HG02943 (cell line): Measurements from ENCODE around the gene TEX51.

Source experiments
- ATAC-seq: cut with Tn5 transposase; IDR thresholded peaks from one replicate; pipeline ENCODE4 v1.9.1; 2021; ENCODE audit warnings: mild to moderate bottlenecking, low read depth, moderate library complexity; ENCODE audit not compliant: unreplicated experiment

Gene TEX51

DNA sequence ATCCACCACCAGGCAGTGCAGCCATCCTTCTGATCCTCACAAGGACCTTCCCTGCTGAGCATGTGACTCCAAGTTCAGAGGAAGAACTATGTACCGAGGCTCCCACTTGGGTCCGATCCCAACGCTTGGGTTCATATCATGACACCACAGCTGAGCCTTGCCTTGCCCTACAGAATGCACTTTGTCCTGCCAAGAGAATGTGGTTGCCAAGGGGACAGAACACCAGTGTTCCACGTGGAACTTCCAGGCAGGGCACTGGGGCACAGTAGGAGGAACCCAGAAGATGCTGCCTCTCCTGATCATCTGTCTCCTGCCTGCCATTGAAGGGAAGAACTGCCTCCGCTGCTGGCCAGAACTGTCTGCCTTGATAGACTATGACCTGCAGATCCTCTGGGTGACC, at the start of gene TEX51:
TSS of gene TEX51 (plus strand) at position 255 of the 400 bp plus-strand sequence. CDS start at position 284, 29 bp downstream.
- no peak for ATAC-seq

DNA sequence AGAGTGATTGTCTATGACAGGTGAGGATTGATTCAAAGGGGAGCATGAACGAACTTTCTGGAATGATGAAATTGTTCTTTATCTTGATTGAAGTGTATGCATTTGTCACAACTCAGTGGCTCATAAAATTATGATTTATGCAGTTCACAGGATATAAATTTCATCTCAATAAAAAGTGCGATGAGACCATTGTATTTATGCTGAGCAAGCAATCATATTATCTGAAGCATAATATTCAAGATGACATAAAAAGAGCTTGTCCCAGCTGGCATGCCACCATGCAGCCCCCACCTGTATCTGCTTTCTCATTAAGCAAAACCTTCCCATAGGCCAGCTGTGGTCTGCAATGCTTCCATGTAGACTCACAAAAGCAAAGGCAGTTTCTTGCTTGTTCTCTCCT, 49.6 kb upstream of the TEX51 start:
- ATAC-seq = no peak

DNA sequence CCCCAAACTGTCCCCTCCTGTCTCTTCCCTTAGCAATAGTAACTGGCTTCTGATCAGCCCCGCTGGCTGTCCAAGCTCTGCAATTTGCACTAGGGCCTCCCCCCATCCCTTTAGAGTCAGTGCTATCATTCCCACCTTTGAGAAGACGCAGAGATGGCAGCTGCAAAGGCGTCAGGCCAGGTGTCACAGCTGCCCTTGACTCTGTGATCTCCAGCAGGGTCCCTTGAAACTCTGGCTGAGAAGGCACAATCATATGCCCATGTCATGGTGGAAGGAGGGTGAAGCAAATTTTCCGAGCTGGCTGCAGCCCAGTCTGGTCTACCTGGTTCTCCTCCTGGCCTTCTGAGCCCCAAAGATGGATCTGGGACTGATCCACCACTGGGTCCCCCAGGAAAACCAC, 49.2 kb upstream of the TEX51 start:
- ATAC-seq = no peak

DNA sequence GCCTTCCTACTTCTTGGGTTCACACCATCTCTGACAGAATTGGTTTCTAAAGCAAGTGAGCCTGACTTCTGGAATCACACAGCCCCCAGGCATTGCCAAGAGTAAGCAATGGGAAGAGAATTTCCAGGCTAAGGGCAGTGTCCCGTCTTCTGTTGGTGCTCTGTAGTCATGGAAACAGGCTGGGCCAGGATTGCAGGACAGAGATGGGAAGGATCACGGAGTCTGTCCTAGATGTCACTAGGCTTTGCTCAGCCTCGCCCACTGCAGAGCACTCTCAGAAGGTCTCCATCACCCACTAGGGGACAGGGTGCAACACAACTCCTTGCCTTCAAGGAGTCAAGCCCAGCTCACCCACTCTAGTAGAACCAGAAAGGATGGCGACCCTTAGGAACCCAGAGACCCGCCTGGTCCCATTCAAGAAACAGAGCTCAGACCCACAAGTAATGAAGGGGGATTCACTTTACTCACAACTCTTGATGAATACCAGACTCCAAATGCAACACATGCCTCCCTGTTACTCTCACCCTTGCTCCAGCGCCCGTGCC, 48.6 kb upstream of the TEX51 start:
- ATAC-seq = no peak

DNA sequence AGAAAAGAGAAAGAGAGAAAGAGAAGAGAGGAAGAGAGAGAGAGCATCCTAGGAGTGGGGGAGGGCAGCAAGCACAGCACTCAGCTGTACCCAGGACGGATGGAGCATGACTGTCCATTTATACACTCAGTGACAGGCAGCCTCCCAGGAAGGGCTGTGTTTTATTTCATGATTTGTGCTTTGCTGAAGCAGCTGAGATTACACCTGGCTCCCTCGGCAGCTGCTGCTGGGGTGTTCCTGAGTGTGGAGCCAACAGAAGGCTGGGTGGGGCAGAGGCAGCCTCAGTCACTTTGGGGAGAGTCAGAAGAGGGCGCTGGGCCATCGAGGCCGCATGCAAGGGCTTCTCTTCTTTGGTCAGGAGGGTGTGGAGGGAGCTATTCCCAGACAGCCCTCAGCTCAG, 47.8 kb upstream of the TEX51 start:
- ATAC-seq = no peak

DNA sequence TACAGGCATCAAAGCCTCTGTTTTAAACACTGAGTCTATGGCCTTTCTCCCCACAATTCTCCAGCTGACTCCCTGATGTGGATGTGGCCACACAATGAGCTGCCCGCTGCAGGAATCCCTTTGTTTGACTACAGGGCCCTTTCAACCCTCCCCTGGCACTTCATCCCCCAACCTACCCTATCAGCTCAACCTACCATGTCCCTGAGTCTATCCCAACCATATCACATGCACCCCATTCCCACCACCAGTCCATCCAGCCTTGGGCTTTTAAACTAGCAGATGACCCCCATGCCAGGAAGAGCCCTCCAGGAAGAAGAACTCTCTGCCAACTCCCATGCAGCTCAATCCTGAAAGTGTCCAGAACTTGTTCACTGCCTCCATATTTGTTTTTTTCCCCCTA, 46.9 kb upstream of the TEX51 start:
- no peak for ATAC-seq

DNA sequence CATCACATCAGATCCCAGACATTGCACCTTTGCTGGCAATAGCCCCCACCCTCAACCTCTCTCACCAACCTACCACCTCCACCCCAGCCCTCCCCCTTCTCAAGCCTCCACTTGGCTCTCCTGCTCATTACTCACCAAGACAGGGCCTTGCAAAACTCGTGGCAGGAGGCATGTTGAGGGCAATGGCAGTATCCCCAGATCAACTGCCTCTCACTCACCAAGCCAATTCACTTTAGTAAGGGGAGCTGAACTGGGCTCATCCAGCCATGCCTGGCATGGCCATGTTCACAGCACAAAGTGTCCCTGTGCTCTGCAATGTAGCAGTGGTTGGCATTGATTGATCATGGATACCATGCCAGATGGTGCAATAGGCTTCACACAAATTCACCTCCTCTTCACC, 46.3 kb upstream of the TEX51 start:
- ATAC-seq = no peak

DNA sequence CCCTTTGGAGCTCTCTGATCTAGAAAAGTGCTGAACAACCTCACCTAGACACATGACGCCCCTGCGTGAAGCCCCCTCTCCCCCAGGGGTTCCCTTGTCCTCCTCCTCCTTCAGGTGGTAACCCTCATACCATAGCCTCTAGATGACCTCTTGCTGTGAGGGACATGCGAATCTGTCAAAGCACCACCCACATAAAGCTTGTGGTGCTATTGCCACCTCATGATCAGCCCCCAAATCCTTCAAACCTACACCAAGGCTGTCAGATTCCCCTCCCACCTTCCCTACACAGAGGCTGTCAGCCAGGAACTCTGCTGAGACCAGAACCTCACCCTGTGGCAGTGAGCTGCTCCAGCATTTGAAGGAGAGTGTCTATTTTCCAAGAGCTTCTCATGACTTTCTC, 43.1 kb upstream of the TEX51 start:
- ATAC-seq = no peak

DNA sequence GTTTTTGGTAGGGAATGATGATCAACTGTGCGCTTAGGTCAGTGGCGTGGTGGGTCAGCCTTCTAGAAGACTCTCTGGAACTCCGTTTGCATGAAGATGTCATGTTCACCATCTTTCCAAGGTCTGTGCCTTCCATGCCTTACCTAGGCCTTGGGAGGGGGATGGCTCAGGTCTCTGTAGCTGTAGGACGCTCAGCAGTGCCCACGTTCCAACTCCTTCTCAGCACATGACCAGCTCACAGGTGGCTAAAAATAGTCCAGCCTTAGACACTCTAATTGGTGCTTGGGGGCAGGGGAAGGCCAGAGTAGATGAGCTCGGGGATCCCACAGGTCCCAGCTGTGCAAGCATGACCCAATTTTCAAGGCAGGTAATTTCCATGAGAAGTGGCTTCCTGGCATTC, 42.3 kb upstream of the TEX51 start:
- no peak for ATAC-seq

DNA sequence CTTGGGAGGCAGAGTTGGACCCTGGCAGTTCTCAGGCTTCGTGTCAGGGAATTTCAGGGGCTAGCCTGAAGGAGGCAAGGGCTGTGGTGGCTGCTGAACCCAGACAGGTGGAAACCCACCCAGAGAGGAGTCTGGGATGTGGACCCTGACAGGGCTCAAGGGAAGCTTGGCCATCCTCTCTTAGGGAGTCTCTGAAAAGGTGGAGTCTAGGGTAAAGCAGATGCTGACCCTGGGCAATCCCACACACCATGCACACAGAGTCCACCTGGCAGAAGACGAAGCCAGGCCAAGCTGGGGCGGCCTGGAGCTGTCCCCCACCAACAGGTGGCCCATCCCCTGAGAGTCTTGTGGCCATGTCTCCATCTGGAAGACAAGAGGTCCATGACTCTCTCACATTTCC, 41.2 kb upstream of the TEX51 start:
- no peak for ATAC-seq

DNA sequence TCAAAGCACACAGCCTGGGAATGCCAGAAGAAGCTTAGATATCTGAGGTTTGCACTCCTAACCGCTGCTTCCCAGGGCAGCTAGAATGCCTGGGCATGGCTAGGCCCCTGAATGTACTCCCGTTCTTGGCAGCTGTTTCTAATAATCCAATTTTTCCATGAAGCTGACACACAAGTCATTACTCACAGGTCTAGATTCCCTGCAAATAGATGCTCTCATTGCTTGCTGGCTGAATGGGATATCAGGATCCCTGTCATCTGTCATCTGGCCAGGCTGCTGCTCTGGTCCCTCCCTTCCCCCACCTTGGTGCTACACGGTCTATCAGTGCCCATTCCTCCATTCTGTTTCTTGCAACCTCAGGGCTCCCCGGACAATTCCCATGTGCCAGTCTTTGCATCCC, 40.7 kb upstream of the TEX51 start:
- no peak for ATAC-seq

DNA sequence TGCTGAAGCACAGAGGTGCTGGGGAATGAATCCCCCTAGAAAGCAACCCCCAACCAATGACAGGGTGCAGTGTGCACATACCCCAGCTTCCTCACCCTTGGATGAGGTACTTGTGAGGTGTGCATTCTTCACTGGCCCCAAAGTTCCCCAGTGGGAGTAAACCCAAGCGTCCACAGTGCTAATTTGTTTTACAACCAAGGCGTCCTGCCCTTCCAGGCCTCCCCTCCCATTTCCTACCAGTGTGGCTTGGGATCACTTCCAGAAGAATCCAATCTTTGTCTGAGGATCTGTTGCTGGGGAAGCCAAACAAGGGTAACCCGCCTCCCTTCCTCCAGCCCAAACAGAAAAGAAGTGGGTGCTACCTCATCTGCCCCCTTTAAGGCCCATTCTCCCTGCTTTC, 40.3 kb upstream of the TEX51 start:
- ATAC-seq = no peak

DNA sequence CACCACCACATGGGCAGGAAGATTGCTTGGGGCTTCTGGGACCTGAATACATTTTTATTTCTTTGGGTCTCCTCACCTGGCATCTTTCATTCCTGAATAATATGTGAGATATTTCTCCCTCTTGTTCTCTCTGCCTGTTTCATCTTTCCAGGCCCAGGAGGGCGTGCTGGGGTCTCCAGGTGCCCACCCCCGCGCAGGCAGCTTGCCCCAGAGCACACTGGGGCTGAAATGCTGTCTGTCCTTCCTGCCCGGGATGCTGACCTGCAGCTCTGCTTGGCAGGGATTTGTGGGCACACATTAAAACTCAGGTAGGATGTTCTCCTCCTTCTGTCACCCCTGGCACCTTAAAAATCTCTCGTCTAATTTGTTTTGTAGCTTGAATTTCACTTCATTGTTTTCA, 39.7 kb upstream of the TEX51 start:
- ATAC-seq = no peak

DNA sequence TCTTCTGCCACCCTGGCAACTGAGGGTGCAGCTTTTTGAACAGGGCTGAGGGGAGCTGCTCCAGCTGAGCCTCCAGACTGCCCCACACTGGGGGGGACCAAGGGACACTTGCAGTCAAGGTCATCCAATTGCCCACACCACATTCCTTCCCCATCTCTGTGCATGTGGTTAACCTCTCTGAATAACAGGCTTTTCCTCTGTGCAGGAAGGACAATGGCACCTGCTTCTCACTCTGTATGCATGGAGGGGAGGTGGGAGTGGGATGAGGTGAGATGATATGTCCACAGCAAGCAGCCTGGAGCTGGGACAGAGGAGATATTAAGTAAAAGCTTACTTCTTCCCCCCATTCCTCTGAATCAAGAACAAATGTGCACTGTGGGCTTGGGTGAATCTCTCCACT, 39.1 kb upstream of the TEX51 start:
- no peak for ATAC-seq

DNA sequence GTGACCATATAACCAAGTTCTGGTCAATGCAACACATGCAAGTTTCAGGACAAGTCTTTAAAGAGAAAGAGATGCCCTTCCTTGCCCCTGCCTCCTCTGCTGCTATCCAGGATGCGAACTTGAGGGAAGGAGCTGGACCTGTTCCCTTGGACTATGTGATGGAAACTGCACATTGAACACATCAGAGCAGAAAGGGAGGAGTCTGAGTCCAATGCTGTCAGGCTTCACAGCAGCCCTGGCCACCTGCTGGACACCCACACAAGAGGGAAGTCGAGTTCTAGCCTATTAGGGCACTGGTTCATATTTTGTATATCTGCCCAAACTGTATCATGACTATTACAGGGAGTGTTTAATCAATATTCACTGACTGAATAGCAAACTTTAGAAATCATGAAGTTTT, 38.3 kb upstream of the TEX51 start:
- ATAC-seq = no peak

DNA sequence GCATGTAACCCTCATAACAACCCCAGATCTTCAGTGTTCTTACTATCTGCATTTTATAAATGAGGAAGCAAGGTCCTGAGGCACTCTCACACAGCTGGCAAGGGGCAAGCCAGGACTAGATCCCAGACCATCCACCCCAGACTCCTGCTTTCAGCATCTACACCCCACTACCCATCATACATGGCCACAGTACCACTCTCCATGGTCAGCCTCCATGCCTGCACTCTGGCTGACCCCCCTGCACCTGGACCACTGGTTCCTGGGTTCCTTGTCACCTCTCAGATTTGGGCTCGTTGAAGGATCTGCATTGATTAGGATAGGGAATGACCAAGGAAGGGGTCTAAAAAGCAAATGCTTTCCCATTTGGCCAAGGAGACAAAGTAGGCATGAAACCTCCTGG, 36.0 kb upstream of the TEX51 start:
- ATAC-seq = no peak

DNA sequence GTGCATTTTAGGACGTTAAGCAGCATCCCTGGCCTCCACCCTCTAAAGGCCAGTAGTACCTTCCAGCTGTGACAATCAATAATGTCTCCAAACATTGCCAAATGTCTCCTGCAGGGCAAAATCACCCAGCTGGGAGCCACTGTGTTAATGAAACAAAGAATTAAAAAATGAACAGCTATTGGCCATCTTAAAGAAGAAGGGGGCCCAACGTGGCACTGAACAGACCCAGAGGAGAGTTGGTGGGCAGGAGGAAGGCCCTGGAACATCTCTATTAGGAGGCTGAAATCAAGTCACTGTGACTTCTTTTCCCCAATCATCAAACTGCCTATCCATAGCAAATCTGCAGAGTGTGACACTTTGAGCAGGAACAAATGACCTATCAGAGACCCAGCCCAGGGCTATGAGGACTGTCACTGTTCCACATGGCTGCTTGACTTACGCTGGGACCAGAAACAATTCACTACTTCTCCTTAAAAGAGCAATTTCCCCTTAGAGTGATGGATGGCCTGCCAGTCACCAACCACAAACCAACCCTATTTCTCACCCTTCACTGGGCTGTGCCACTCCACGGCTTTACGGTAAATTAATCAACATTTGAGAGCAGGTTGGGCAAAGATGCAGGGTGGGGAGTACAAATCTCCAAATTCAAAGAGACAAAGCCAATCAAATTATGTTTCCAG, 35.2 kb upstream of the TEX51 start:
- no peak for ATAC-seq

DNA sequence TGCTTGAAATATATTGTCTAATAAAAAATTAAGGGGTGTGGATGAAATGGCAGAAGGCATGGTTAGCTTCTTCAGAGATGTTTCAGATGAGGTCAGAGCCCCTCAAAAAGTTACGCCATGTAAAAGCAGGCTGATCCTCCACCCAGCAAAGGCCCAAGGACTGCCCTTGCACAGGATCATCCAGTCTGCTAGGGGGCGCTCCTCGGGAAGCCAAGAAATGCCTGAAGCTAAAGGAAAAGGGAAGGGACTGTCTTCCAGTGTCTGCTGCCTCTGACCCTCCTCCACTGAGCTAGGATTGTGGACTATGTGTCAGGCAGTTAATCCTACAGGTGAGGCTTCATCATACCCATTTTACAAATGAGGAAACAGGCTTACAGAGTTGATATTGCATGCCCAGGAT, 33.8 kb upstream of the TEX51 start:
- ATAC-seq = no peak

DNA sequence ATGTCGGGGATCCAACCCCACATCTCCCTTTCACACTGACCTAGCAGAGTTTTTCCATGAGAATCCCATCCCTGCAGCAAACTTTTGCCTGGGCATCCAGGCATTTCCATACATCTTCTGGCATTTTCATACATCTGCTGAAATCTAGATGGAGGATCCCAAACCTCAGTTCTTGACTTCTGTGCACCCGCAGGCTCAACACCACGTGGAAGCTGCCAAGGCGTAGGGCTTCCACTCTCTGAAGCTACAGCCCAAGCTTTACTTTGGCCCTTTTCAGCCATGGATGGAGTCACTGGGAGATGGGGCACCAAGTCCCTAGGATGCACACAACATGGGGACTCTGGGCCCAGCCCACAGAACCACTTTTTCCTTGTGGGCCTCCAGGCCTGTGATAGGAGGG, 32.2 kb upstream of the TEX51 start:
- ATAC-seq = no peak

DNA sequence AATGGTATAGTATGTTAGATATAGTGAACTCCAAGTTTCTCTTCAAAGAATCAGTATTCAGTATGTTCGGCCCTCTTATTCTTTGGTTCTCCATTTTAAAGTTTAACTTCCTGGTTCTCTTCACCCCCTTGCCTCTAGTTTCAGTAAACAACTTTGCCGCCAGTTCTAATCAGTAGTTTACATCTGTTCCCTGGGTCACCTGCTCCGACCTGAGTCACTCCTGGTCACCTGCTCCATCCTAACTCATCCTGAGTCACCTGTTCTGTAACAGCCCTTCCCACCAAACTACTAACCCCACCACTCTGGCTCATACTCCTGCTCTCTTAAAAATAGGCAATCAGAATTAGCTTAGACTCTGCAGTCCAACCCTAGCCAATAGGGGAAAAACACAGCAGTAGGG, 23.7 kb upstream of the TEX51 start:
- no peak for ATAC-seq

DNA sequence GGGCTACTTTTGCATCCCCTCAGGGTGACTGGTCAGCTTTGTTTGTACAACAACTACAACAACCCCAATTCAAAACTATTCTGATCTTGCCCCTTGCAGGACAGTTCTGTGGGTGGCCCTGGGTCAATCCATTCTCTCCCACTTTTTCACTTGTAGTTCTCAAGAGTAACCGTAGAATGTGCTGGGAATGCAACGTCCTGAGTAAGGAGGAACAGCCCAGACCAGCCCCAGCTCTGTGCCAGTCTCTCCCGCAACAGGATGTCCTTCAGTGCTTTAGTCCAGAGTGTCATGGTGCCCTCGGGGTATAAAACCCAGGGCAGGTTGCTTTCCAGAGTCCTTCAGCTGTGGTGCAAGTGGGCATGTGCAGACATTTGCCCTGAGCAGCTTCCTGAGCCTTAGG, 22.1 kb upstream of the TEX51 start:
- no peak for ATAC-seq

DNA sequence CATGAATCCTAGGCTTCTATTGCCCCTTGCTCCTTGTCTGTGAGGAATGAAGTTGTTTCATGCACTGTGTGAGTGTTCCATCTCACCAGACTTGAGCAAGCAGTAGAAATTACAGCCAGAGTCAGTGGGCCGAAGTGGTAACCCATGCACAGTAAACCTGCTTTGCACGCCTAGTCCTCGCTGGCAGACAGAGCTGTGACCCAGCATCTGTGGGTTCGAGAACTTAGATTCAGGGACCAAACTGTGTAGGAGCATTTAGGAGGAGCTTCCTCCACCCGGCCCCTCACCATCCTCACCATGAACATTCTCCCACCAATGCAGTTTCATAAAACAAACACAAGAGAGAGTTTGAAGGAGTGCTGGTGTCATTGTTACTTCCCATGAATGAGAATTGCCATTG, 21.6 kb upstream of the TEX51 start:
- no peak for ATAC-seq
